ENCODE results near the gene GRHL1. TPM values are rescaled to one million over a fixed set of nuclear protein-coding genes. Genes with fewer than 3 reads are reported as not detected.

The GRHL1 gene
- total RNA-seq, 1 experiment from 2014 or later = 10.3 TPM

GRCh38 chr2:10043256-10043905 is 91.9 kb downstream of the GRHL1 start, which contains the start of gene KLF11:
Gene KLF11 (plus strand): TSS chr2:10043550. CDS start chr2:10043717, 167 bp downstream.
- H3K9me3 ChIP-seq (ENCODE audit: low read length) = no peaks in the 10 kb centered on the region
- H4K20me1 ChIP-seq (ENCODE audit: low read length) = no peaks in the 10 kb centered on the region
- peaks cover 8% of the 10 kb centered on the region; the same call in 1 of the 2 replicates for H3K36me3 ChIP-seq (ENCODE audit: low read depth, low read length)
- peak within 1 kb of the TSS; percentile 45; the same call in 1 of the 2 replicates for H3K9ac ChIP-seq (ENCODE audit: low read length)
- CTCF ChIA-PET = interaction anchor here (0.9 kb wide), 1 partner anchor 59 kb away, joined by 3 read pairs; no protein-coding TSS in a partner anchor
- peak within 1 kb of the TSS; percentile 63 for H3K4me3 ChIP-seq (ENCODE audit: low read length)
- H3K4me1 ChIP-seq (ENCODE audit: insufficient read depth, low read length) = peaks cover 5% of the 10 kb centered on the region
- DNase-seq (peak; percentile 84), ATAC-seq (peak; percentile 72)
- POLR2A ChIA-PET (ENCODE audit: unreplicated experiment) = no interaction called here
- H3F3A ChIP-seq (ENCODE audit: low read length, unreplicated experiment) = no peaks in the 10 kb centered on the region
- peaks cover 12% of the 10 kb centered on the region for H3K79me2 ChIP-seq (ENCODE audit: low read length)
- intact Hi-C loops (cut with micrococcal nuclease) = no loop called here
- peak within 1 kb of the TSS; percentile 80 for H3K4me2 ChIP-seq (ENCODE audit: low read length)
- H3K9me2 ChIP-seq (replicated peaks; ENCODE audit: low read length) = no peaks in the 10 kb centered on the region
- H2AFZ ChIP-seq (ENCODE audit: low read length) = peak within 1 kb of the TSS; percentile 75
- peak within 1 kb of the TSS; percentile 56 for H3K27ac ChIP-seq (ENCODE audit: low read length)
- TF ChIP-seq, protein P1, sequence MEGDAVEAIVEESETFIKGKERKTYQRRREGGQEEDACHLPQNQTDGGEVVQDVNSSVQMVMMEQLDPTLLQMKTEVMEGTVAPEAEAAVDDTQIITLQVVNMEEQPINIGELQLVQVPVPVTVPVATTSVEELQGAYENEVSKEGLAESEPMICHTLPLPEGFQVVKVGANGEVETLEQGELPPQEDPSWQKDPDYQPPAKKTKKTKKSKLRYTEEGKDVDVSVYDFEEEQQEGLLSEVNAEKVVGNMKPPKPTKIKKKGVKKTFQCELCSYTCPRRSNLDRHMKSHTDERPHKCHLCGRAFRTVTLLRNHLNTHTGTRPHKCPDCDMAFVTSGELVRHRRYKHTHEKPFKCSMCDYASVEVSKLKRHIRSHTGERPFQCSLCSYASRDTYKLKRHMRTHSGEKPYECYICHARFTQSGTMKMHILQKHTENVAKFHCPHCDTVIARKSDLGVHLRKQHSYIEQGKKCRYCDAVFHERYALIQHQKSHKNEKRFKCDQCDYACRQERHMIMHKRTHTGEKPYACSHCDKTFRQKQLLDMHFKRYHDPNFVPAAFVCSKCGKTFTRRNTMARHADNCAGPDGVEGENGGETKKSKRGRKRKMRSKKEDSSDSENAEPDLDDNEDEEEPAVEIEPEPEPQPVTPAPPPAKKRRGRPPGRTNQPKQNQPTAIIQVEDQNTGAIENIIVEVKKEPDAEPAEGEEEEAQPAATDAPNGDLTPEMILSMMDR (conservative IDR thresholded peaks at IDR 0.05; ENCODE audit: low read depth, low read length) = no peak
- TF ChIP-seq EZH2 (IDR thresholded peaks at IDR 0.05; ENCODE audit: low read length, unreplicated experiment) = no peak
- no peak for TF ChIP-seq EZH2phosphoT487 (IDR thresholded peaks at IDR 0.05; ENCODE audit: borderline replicate concordance, low read length)
- BruUV-seq (replicated peaks) = no TSS peak
- H3K27me3 ChIP-seq (ENCODE audit: low read length) = no peaks in the 10 kb centered on the region

DNA sequence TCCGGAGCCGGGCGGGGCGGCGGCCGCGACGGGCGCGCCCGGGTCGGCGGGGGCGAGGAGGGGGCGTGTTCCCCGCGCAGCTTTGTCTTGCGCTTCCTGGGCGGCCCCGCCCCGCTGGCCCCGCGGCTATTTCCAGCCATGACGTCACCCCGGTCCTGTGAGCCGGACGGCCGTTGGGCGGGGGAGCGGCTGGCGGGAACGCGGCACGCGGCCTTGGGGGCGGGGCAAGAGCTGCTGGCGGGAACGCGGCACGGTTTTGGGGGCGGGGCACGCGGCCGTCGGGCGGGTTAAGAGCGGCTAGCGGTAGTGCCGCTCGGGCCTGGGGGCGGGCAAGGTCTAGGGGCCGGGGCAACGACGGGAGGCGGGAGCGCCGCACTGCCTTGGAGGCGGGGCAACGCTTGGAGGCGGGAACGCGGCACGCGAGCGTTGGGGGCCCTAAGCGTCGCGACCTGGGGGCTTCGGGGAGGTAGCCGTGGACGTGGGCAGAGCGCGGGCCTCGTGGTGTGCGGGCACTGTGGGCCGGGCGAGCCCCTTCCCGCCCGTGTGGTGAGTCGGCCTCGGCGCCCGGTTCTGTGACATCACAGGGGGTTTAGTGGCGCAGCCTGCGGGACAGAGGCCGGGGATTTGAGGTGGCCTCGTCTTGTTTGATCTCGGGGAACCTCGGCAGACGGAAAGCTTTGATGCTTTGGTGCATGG is 92.6 kb downstream of the GRHL1 start:
- Histone ChIP-seq H3K27me3 (ENCODE audit: low read length) (no peaks in the 10 kb centered on the region), H3K27ac (ENCODE audit: low read length) (peak overlapping the region; percentile 56), H3K79me2 (ENCODE audit: low read length) (peaks cover 12% of the 10 kb centered on the region), H3K4me1 (ENCODE audit: insufficient read depth, low read length) (peaks cover 5% of the 10 kb centered on the region), H3K9me2 (replicated peaks; ENCODE audit: low read length) (no peaks in the 10 kb centered on the region), H4K20me1 (ENCODE audit: low read length) (no peaks in the 10 kb centered on the region), H3K4me2 (ENCODE audit: low read length) (peak overlapping the region; percentile 80), H3K4me3 (ENCODE audit: low read length) (peak overlapping the region; percentile 63), H3F3A (ENCODE audit: low read length, unreplicated experiment) (no peaks in the 10 kb centered on the region), H3K9me3 (ENCODE audit: low read length) (no peaks in the 10 kb centered on the region), H2AFZ (ENCODE audit: low read length) (peak overlapping the region; percentile 75), H3K9ac (ENCODE audit: low read length) (peak overlapping the region; percentile 45; the same call in 1 of the 2 replicates), H3K36me3 (ENCODE audit: low read depth, low read length) (peaks cover 12% of the 10 kb centered on the region; the same call in 1 of the 2 replicates)
- intact Hi-C loops (cut with micrococcal nuclease) = no loop called here
- TF ChIP-seq EZH2phosphoT487 (IDR thresholded peaks at IDR 0.05; ENCODE audit: borderline replicate concordance, low read length) (no peak), EZH2 (IDR thresholded peaks at IDR 0.05; ENCODE audit: low read length, unreplicated experiment) (no peak)
- TF ChIP-seq, protein P1 (conservative IDR thresholded peaks at IDR 0.05; ENCODE audit: low read depth, low read length) = no peak
- DNase-seq = peak; percentile 94
- no TSS peak for BruUV-seq (replicated peaks)
- POLR2A ChIA-PET (ENCODE audit: unreplicated experiment) = no interaction called here
- CTCF ChIA-PET = interaction anchor here (0.9 kb wide), 1 partner anchor 60 kb away, joined by 3 read pairs; no protein-coding TSS in a partner anchor
- peak; percentile 70 for ATAC-seq

Data from PC-3 (cell line).